Upper lobe of right lung (tissue), 1 donor: Measurements from ENCODE around the gene IGF2BP3. TPM values are rescaled to one million over a fixed set of nuclear protein-coding genes. Genes with fewer than 3 reads are reported as not detected.

Experiments used
- ATAC-seq: fragments of 200-7000 bp; cut with Tn5 transposase; one replicate; pipeline ENCODE4 v1.9.1; 2020; ENCODE audit warnings: mild to moderate bottlenecking, moderate library complexity
- DNase-seq: peaks from one replicate; pipeline ENCODE4 v3.0.0-alpha.2; 2020
- H3K27ac ChIP-seq: fragments of 200-600 bp; one replicate; pipeline ENCODE4 v1.8.0; 2022
- H3K27me3 ChIP-seq: fragments of 200-600 bp; one replicate; pipeline ENCODE4 v1.8.0; 2022; ENCODE audit warnings: mild to moderate bottlenecking
- H3K36me3 ChIP-seq: fragments of 200-600 bp; one replicate; pipeline ENCODE4 v1.8.0; 2022
- H3K4me1 ChIP-seq: fragments of 200-600 bp; one replicate; pipeline ENCODE4 v1.8.0; 2022
- H3K4me3 ChIP-seq: fragments of 200-600 bp; one replicate; pipeline ENCODE4 v1.8.0; 2022; ENCODE audit warnings: mild to moderate bottlenecking
- H3K9me3 ChIP-seq: fragments of 200-600 bp; one replicate; pipeline ENCODE4 v1.8.0; 2022
- intact Hi-C: fragments of 100-400 bp; cut with DNase I; formaldehyde crosslinking; loops from one replicate; pipeline ENCODE4 v1.11.0; 2022
- total RNA-seq: library from RNA; stranded (reverse); fragmentation: NEBNext Ultra II Directional; extraction: Animal tissue kit (Norgen Biotek cat#: 25700); gene quantifications from one replicate; pipeline ENCODE4 v1.2.1, GENCODE V29; 2021
- TF ChIP-seq, protein P1 (sequence below): fragments of 200-600 bp; IDR thresholded peaks from one replicate; pipeline ENCODE4 v1.8.0; 2022; ENCODE audit warnings: antibody characterized with exemption
- donor health status: DM: no; HTN: yes; CAD: no; lungs with severe emphysema.

Gene IGF2BP3
- total RNA-seq, 1 donor from 2014 or later: 3.3 TPM

DNA sequence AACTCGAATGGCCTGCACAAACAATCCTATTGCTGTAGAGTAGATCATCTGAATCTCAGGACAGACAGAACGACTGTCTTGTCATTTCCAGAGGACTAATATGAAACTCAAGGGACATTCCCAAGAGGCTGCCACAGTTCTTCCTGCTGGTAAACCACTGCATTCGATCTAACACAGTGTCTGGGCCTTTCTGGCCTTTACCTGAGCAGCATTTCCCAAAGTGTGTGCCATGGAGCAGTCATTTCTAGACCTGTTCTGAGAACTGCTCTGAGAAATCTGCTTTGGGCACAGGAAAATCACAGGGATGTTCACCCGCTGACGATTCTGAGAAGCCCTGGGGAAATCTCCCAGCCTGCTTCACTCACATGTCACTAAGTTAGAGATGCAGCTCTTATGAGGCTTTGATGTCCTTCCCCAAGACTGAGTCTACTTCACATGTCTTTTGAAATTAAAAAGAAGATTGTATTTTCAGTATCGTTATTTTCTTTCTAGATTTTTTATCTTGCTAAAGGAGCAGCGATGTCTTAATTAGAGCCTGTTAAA, 205.3 kb downstream of the IGF2BP3 start:
- Histone ChIP-seq H3K4me3 (no peak overlapping the region), H3K4me1 (no peaks in the 10 kb centered on the region), H3K27me3 (no peaks in the 10 kb centered on the region), H3K36me3 (peaks cover 3% of the 10 kb centered on the region), H3K27ac (no peak overlapping the region), H3K9me3 (no peaks in the 10 kb centered on the region)
- TF ChIP-seq, protein P1, sequence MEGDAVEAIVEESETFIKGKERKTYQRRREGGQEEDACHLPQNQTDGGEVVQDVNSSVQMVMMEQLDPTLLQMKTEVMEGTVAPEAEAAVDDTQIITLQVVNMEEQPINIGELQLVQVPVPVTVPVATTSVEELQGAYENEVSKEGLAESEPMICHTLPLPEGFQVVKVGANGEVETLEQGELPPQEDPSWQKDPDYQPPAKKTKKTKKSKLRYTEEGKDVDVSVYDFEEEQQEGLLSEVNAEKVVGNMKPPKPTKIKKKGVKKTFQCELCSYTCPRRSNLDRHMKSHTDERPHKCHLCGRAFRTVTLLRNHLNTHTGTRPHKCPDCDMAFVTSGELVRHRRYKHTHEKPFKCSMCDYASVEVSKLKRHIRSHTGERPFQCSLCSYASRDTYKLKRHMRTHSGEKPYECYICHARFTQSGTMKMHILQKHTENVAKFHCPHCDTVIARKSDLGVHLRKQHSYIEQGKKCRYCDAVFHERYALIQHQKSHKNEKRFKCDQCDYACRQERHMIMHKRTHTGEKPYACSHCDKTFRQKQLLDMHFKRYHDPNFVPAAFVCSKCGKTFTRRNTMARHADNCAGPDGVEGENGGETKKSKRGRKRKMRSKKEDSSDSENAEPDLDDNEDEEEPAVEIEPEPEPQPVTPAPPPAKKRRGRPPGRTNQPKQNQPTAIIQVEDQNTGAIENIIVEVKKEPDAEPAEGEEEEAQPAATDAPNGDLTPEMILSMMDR: no peak
- intact Hi-C loops: no loop called here
- ATAC-seq (no peak), DNase-seq (no peak)

DNA sequence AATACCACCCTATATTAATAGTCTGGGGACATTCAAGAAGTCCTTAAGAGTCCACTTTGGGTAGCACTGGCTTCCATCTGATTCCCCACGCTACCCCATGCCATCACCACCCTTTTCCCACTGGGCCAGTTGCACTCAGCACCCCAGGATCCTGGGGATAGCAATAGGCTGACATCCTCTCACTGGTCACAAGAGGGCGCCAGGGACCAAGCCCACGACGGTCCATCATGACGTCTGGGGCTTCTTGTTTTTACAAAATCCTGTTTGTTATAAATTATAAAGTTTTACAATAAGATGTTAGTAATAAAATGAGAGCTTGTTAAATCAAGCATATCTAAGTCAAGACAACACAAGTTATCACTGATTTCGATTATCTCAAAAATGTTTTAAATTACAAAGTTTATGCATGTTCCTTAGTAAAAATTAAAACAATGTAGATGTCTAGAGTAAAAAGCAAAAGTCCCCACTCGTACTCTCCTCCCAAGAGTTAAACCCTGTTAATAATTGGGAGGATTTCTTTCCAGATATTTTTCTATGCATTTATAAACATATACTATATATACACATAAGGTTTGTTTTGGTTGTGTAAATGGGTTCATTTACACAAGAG, 208.3 kb downstream of the IGF2BP3 start:
- TF ChIP-seq, protein P1: peak; percentile 84
- H3K4me1 ChIP-seq: no peaks in the 10 kb centered on the region
- ATAC-seq: peak; percentile 94
- no peak for DNase-seq
- intact Hi-C loops: no loop called here
- peaks cover 1% of the 10 kb centered on the region for H3K27me3 ChIP-seq
- H3K27ac ChIP-seq: no peak overlapping the region
- no peaks in the 10 kb centered on the region for H3K9me3 ChIP-seq
- no peak overlapping the region for H3K4me3 ChIP-seq
- H3K36me3 ChIP-seq: no peaks in the 10 kb centered on the region

DNA sequence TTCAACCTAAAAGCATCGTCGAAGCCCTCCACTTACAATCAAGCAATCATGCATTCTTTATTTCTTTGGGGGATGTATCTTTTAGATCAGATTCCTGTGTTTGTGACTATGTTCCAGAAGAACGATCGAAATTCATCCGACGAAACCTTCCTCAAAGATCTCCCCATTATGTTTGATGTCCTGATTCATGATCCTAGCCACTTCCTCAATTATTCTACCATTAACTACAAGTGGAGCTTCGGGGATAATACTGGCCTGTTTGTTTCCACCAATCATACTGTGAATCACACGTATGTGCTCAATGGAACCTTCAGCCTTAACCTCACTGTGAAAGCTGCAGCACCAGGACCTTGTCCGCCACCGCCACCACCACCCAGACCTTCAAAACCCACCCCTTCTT, 209.9 kb downstream of the IGF2BP3 start:
- no peaks in the 10 kb centered on the region for H3K4me1 ChIP-seq
- no peak overlapping the region for H3K27ac ChIP-seq
- no peak overlapping the region for H3K4me3 ChIP-seq
- intact Hi-C loops: no loop called here
- TF ChIP-seq, protein P1: no peak
- peaks cover 5% of the 10 kb centered on the region for H3K27me3 ChIP-seq
- H3K9me3 ChIP-seq: no peaks in the 10 kb centered on the region
- no peaks in the 10 kb centered on the region for H3K36me3 ChIP-seq
- ATAC-seq: no peak
- DNase-seq: no peak

Other genes with a start within 250 kb of the IGF2BP3 start
- 322 TPM for gene GPNMB, start 223.7 kb downstream of the IGF2BP3 start, total RNA-seq
- 42.2 TPM for gene MALSU1, start 171.2 kb downstream of the IGF2BP3 start, total RNA-seq
- gene TRA2A, start 61.5 kb upstream of the IGF2BP3 start, total RNA-seq: 71.6 TPM
- 14.4 TPM for gene CCDC126, start 126.9 kb upstream of the IGF2BP3 start, total RNA-seq
- 9.0 TPM for gene FAM221A, start 209.7 kb upstream of the IGF2BP3 start, total RNA-seq
- 1.1 TPM for gene STK31, start 239.7 kb upstream of the IGF2BP3 start, total RNA-seq